CD14-positive monocyte (primary cell): Measurements from ENCODE around the gene OR1F1. TPM values are rescaled to one million over a fixed set of nuclear protein-coding genes. Genes with fewer than 3 reads are reported as not detected.

Experiments used
- DNase-seq, 3 donors: peaks; one replicate each; pipeline ENCODE4 v3.0.0-alpha.2; 2011 to 2022
- H2AFZ ChIP-seq: 2 replicates; pipeline ENCODE4 v1.6.0; 2012; ENCODE audit warnings: mild to moderate bottlenecking, low read depth, low read length, inconsistent platforms; ENCODE audit not compliant: insufficient read depth, poor library complexity, severe bottlenecking
- H3K27ac ChIP-seq, 2 donors: 1 replicate in 1 of 2; 2 replicates in 1 of 2; pipeline ENCODE4 v1.5.1; 2012 to 2013; ENCODE audit warnings: low read length in 2 of 2, control low read depth in 1 of 2, inconsistent platforms in 1 of 2, low read depth in 1 of 2, mild to moderate bottlenecking in 1 of 2
- H3K27me3 ChIP-seq, 2 donors: one replicate each; pipeline versions ENCODE4 v1.6.0 to v1.6.1; 2011 to 2013; ENCODE audit warnings: low read length in 2 of 2; ENCODE audit not compliant: control insufficient read depth in 2 of 2, insufficient read depth in 2 of 2
- H3K36me3 ChIP-seq, 2 donors: replicated peaks in 1 of 2; 1 replicate in 1 of 2; 2 replicates in 1 of 2; pipeline versions ENCODE4 v1.5.1 to v1.6.1; 2012 to 2013; ENCODE audit warnings: low read length in 2 of 2, control low read depth in 1 of 2, inconsistent platforms in 1 of 2, mild to moderate bottlenecking in 1 of 2; ENCODE audit not compliant: insufficient read depth in 2 of 2, control insufficient read depth in 1 of 2
- H3K4me1 ChIP-seq, 2 donors: 1 replicate in 1 of 2; 2 replicates in 1 of 2; pipeline versions ENCODE4 v1.5.1 to v1.6.1; 2012 to 2013; ENCODE audit warnings: low read length in 2 of 2, control low read depth in 1 of 2, inconsistent platforms in 1 of 2, mild to moderate bottlenecking in 1 of 2, moderate library complexity in 1 of 2; ENCODE audit not compliant: insufficient read depth in 2 of 2, control insufficient read depth in 1 of 2
- H3K4me2 ChIP-seq: replicated peaks from 2 replicates; pipeline ENCODE3; 2012; ENCODE audit warnings: low read length, moderate library complexity, mild to moderate bottlenecking; ENCODE audit not compliant: poor library complexity, severe bottlenecking; ENCODE audit errors: extremely low read depth
- H3K4me3 ChIP-seq, 3 experiments: fragments of 200-600 bp in 1 of 3; sonication (generic) in 1 of 3; replicated peaks in 1 of 3; 1 replicate in 2 of 3; 2 replicates in 1 of 3; pipeline ENCODE4 v1.5.1; 2011 to 2013; ENCODE audit warnings: low read length in 3 of 3, mild to moderate bottlenecking in 3 of 3, control low read depth in 2 of 3, low read depth in 2 of 3, inconsistent platforms in 1 of 3, moderate library complexity in 1 of 3
- H3K79me2 ChIP-seq: 2 replicates; pipeline ENCODE4 v1.6.0; 2012; ENCODE audit warnings: mild to moderate bottlenecking, control low read depth, inconsistent platforms, low read length, moderate library complexity; ENCODE audit not compliant: insufficient read depth
- H3K9ac ChIP-seq: 2 replicates; pipeline ENCODE4 v1.6.0; 2017; ENCODE audit warnings: low read length, mild to moderate bottlenecking; ENCODE audit not compliant: insufficient read depth, poor library complexity, severe bottlenecking
- H3K9me3 ChIP-seq, 2 donors: replicated peaks in 1 of 2; 1 replicate in 1 of 2; 2 replicates in 1 of 2; pipeline versions ENCODE4 v1.5.1 to v1.6.1; 2012 to 2013; ENCODE audit warnings: low read length in 2 of 2, control low read depth in 1 of 2; ENCODE audit not compliant: control insufficient read depth in 1 of 2, insufficient read depth in 1 of 2
- H4K20me1 ChIP-seq: 2 replicates; pipeline ENCODE4 v1.6.0; 2012; ENCODE audit warnings: mild to moderate bottlenecking, low read length, control low read depth, moderate library complexity; ENCODE audit not compliant: insufficient read depth
- H3K27ac Mint-ChIP-seq, 7 donors: one replicate each; pipeline ENCODE4 v1.8.0; 2020; ENCODE audit warnings: mild to moderate bottlenecking in 7 of 7, mixed read lengths in 7 of 7, moderate library complexity in 6 of 7, inconsistent platforms in 2 of 7
- H3K27me3 Mint-ChIP-seq, 3 donors: one replicate each; pipeline ENCODE4 v1.8.0; 2021 to 2022; ENCODE audit warnings: low read depth in 3 of 3, mild to moderate bottlenecking in 3 of 3, mixed read lengths in 3 of 3, moderate library complexity in 3 of 3, inconsistent platforms in 1 of 3
- H3K36me3 Mint-ChIP-seq, 2 donors: one replicate each; pipeline ENCODE4 v1.8.0; 2020; ENCODE audit warnings: mixed read lengths in 2 of 2, inconsistent platforms in 1 of 2, mild to moderate bottlenecking in 1 of 2
- H3K4me1 Mint-ChIP-seq: one replicate; pipeline ENCODE4 v1.8.0; 2020; ENCODE audit warnings: mild to moderate bottlenecking, mixed read lengths
- H3K4me3 Mint-ChIP-seq, 2 donors: one replicate each; pipeline ENCODE4 v1.8.0; 2020; ENCODE audit warnings: mild to moderate bottlenecking in 2 of 2, mixed read lengths in 2 of 2, moderate library complexity in 1 of 2
- H3K9me3 Mint-ChIP-seq, 7 donors: one replicate each; pipeline ENCODE4 v1.8.0; 2020 to 2022; ENCODE audit warnings: mixed read lengths in 7 of 7, mild to moderate bottlenecking in 6 of 7, moderate library complexity in 6 of 7, inconsistent platforms in 2 of 7
- CTCF ChIP-seq: fragments of 200-600 bp; IDR thresholded peaks from one replicate; pipeline ENCODE4 v1.8.0; 2022; ENCODE audit warnings: antibody characterized with exemption, mild to moderate bottlenecking
- WGBS: methylation state at CpG from one replicate; pipeline ENCODE4 v1.1.5; 2013; ENCODE audit warnings: missing lambda C conversion rate; ENCODE audit not compliant: insufficient coverage; 5-methylcytosine and 5-hydroxymethylcytosine counted together
- intact Hi-C, 2 donors: fragments of 100-400 bp; cut with micrococcal nuclease; formaldehyde crosslinking; loops; one replicate each; pipeline versions ENCODE4 v1.15.0 to v1.15.1; 2023
- polyA plus RNA-seq, 3 donors: library from polyadenylated mRNA; depleted of rRNA in 1 of 3; unstranded in 2 of 3; stranded (reverse) in 1 of 3; fragments of 300-500 nt in 2 of 3; fragments of >200 nt in 1 of 3; fragmentation: Illumina TruSeq in 2 of 3; gene quantifications; 1 replicate in 2 of 3; 2 replicates in 1 of 3; pipeline ENCODE4 v1.2.3, GENCODE V29; 2012 to 2021

OR1F1 gene
- polyA plus RNA-seq, 3 donors, result not detected

GRCh38 chr16:3246002-3246401 lies 58.0 kb downstream of the OR1F1 start:
- H3K9ac ChIP-seq, result no peak overlapping the region
- WGBS, result 92% methylated on average over 7 of the region's 7 CpGs
- Mint-ChIP-seq H3K27ac (peak overlapping the region in 1 of 7 donors; percentile 42), H3K36me3 (peaks cover 91 to 100% of the 10 kb centered on the region in 2 donors), H3K9me3 (peaks cover 0 to 4% (median 0%) of the 10 kb centered on the region in 7 donors), H3K4me3 (no peak overlapping the region), H3K4me1 (peaks cover 54% of the 10 kb centered on the region), H3K27me3 (peaks cover 2 to 6% (median 2%) of the 10 kb centered on the region in 3 donors)
- intact Hi-C loops, result no loop called here
- no peaks in the 10 kb centered on the region for H3K27me3 ChIP-seq
- H3K4me3 ChIP-seq, result no peak overlapping the region
- H4K20me1 ChIP-seq, result peaks cover 100% of the 10 kb centered on the region
- peaks cover 88% of the 10 kb centered on the region for H3K79me2 ChIP-seq
- no peak for TF ChIP-seq CTCF
- H3K36me3 ChIP-seq, result peaks cover 91 to 99% of the 10 kb centered on the region in 2 donors
- H2AFZ ChIP-seq, result no peak overlapping the region
- H3K4me2 ChIP-seq, result no peak overlapping the region
- no peak overlapping the region for H3K27ac ChIP-seq
- peaks cover 32 to 52% of the 10 kb centered on the region in 2 donors for H3K4me1 ChIP-seq
- no peaks in the 10 kb centered on the region for H3K9me3 ChIP-seq
- no peak for DNase-seq

GRCh38 chr16:3246876-3247275 lies 58.9 kb downstream of the OR1F1 start:
- Mint-ChIP-seq H3K9me3 (peaks cover 0 to 3% (median 0%) of the 10 kb centered on the region in 7 donors), H3K4me1 (peaks cover 60% of the 10 kb centered on the region), H3K4me3 (no peak overlapping the region), H3K27ac (peak overlapping the region in 1 of 7 donors; percentile 57), H3K27me3 (peaks cover 2 to 4% (median 2%) of the 10 kb centered on the region in 3 donors), H3K36me3 (peaks cover 90 to 100% of the 10 kb centered on the region in 2 donors)
- H3K36me3 ChIP-seq, result peaks cover 91 to 99% of the 10 kb centered on the region in 2 donors
- peaks cover 88% of the 10 kb centered on the region for H3K79me2 ChIP-seq
- intact Hi-C loops, result no loop called here
- peak overlapping the region in 1 of 2 donors; percentile 26 for H3K27ac ChIP-seq
- no peak overlapping the region for H3K4me2 ChIP-seq
- H4K20me1 ChIP-seq, result peaks cover 100% of the 10 kb centered on the region
- 43% methylated on average over 8 of the region's 10 CpGs for WGBS
- no peaks in the 10 kb centered on the region for H3K9me3 ChIP-seq
- no peak overlapping the region for H2AFZ ChIP-seq
- H3K4me1 ChIP-seq, result peaks cover 41 to 61% of the 10 kb centered on the region in 2 donors
- no peak for TF ChIP-seq CTCF
- DNase-seq, result no peak
- H3K27me3 ChIP-seq, result no peaks in the 10 kb centered on the region
- no peak overlapping the region for H3K4me3 ChIP-seq
- no peak overlapping the region for H3K9ac ChIP-seq
